Neuronal stem cell (in vitro differentiated cells): Measurements from ENCODE around the gene GMFB.

Source experiments
- DNase-seq: peaks from one replicate; pipeline ENCODE4 v3.0.0-alpha.2; 2013; ENCODE audit warnings: low spot score
- H2AFZ ChIP-seq: one replicate; pipeline ENCODE4 v1.6.1; 2013; ENCODE audit warnings: mild to moderate bottlenecking, low read length, inconsistent platforms
- H2AK5ac ChIP-seq: 2 replicates; pipeline ENCODE4 v1.6.1; 2013; ENCODE audit warnings: low read depth, mild to moderate bottlenecking, inconsistent platforms, low read length, moderate library complexity, mixed read lengths
- H2BK120ac ChIP-seq: 2 replicates; pipeline ENCODE4 v1.6.1; 2013; ENCODE audit warnings: low read depth, mild to moderate bottlenecking, inconsistent platforms, low read length, moderate library complexity, mixed read lengths
- H2BK12ac ChIP-seq: one replicate; pipeline ENCODE4 v1.6.1; 2013; ENCODE audit warnings: low read length, inconsistent platforms
- H2BK15ac ChIP-seq: 2 replicates; pipeline ENCODE4 v1.6.1; 2013; ENCODE audit warnings: mild to moderate bottlenecking, low read length, inconsistent platforms, mixed read lengths
- H2BK5ac ChIP-seq: one replicate; pipeline ENCODE4 v1.6.1; 2013; ENCODE audit warnings: inconsistent platforms, mild to moderate bottlenecking, low read length, moderate library complexity
- H3K14ac ChIP-seq: one replicate; pipeline ENCODE4 v1.6.1; 2013; ENCODE audit warnings: low read length, inconsistent platforms
- H3K18ac ChIP-seq: 2 replicates; pipeline ENCODE4 v1.6.1; 2013; ENCODE audit warnings: low read length, inconsistent platforms
- H3K23ac ChIP-seq: 2 replicates; pipeline ENCODE4 v1.6.1; 2013; ENCODE audit warnings: low read depth, mild to moderate bottlenecking, mixed read lengths, low read length, inconsistent platforms; ENCODE audit not compliant: poor library complexity
- H3K27ac ChIP-seq: replicated peaks from 3 replicates; pipeline ENCODE4 v1.5.1; 2013; ENCODE audit warnings: low read length, inconsistent platforms
- H3K27me3 ChIP-seq, 3 experiments: 2 replicates each; pipeline ENCODE4 v1.6.1; 2013; ENCODE audit warnings: low read length in 3 of 3, mild to moderate bottlenecking in 2 of 3, inconsistent platforms in 1 of 3, low read depth in 1 of 3, mixed read lengths in 1 of 3, moderate library complexity in 1 of 3; ENCODE audit not compliant: control insufficient read depth in 3 of 3, insufficient read depth in 3 of 3
- H3K36me3 ChIP-seq, 2 donors: replicated peaks in 1 of 2; 2 replicates each; pipeline ENCODE4 v1.6.1; 2013; ENCODE audit warnings: low read length in 2 of 2; ENCODE audit not compliant: control insufficient read depth in 2 of 2, insufficient read depth in 2 of 2
- H3K4ac ChIP-seq: 2 replicates; pipeline ENCODE4 v1.6.1; 2013; ENCODE audit warnings: inconsistent platforms, mild to moderate bottlenecking, low read length, moderate library complexity
- H3K4me1 ChIP-seq, 2 donors: 1 replicate in 1 of 2; 2 replicates in 1 of 2; pipeline ENCODE4 v1.6.1; 2013; ENCODE audit warnings: low read length in 2 of 2, low read depth in 1 of 2; ENCODE audit not compliant: control insufficient read depth in 2 of 2, insufficient read depth in 1 of 2
- H3K4me2 ChIP-seq: one replicate; pipeline ENCODE4 v1.6.1; 2013; ENCODE audit warnings: mild to moderate bottlenecking, low read length, inconsistent platforms; ENCODE audit not compliant: insufficient read depth, poor library complexity, severe bottlenecking
- H3K4me3 ChIP-seq, 2 donors: 2 replicates each; pipeline ENCODE4 v1.5.1; 2013; ENCODE audit warnings: low read length in 2 of 2, mild to moderate bottlenecking in 2 of 2, inconsistent platforms in 1 of 2, moderate library complexity in 1 of 2
- H3K79me1 ChIP-seq: one replicate; pipeline ENCODE4 v1.6.1; 2013; ENCODE audit warnings: low read depth, mild to moderate bottlenecking, inconsistent platforms, low read length, moderate library complexity
- H3K9ac ChIP-seq: one replicate; pipeline ENCODE4 v1.6.1; 2013; ENCODE audit warnings: mild to moderate bottlenecking, low read depth, low read length, inconsistent platforms; ENCODE audit not compliant: poor library complexity
- H3K9me3 ChIP-seq, 2 donors: replicated peaks in 1 of 2; 2 replicates each; pipeline versions ENCODE3 to v1.6.1; 2013; ENCODE audit warnings: low read length in 2 of 2, mild to moderate bottlenecking in 2 of 2, inconsistent platforms in 1 of 2, low read depth in 1 of 2, mixed read lengths in 1 of 2, moderate library complexity in 1 of 2; ENCODE audit not compliant: control insufficient read depth in 2 of 2, insufficient read depth in 1 of 2
- H4K8ac ChIP-seq: one replicate; pipeline ENCODE4 v1.6.1; 2013; ENCODE audit warnings: low read depth, mild to moderate bottlenecking, inconsistent platforms, low read length, moderate library complexity
- H4K91ac ChIP-seq: one replicate; pipeline ENCODE4 v1.6.1; 2013; ENCODE audit warnings: low read length, low read depth, mild to moderate bottlenecking, inconsistent platforms; ENCODE audit not compliant: poor library complexity
- WGBS, 2 donors: extraction: QIAGEN DNeasy Blood & Tissue Kit; methylation state at CpG; one replicate each; pipeline ENCODE4 v1.1.7; 2013; ENCODE audit warnings: missing lambda C conversion rate in 2 of 2, mixed read lengths in 1 of 2; ENCODE audit not compliant: insufficient read length in 2 of 2, insufficient replicate concordance in 1 of 2; ENCODE audit errors: extremely low coverage in 2 of 2; 5-methylcytosine and 5-hydroxymethylcytosine counted together

GMFB gene

GRCh38 chr14:54472315-54472714 is 16.5 kb downstream of the GMFB start:
- H3K4me2 ChIP-seq: no peak overlapping the region
- no peaks in the 10 kb centered on the region for H3K27me3 ChIP-seq
- H3K27ac ChIP-seq: peak overlapping the region; percentile 55
- no peak overlapping the region for H3K18ac ChIP-seq
- no peak overlapping the region for H2BK120ac ChIP-seq
- no peak for DNase-seq
- H3K79me1 ChIP-seq: no peaks in the 10 kb centered on the region
- peaks cover 2 to 44% of the 10 kb centered on the region in 2 donors for H3K36me3 ChIP-seq
- no peak overlapping the region for H2BK5ac ChIP-seq
- H2BK12ac ChIP-seq: no peak overlapping the region
- H3K23ac ChIP-seq: no peak overlapping the region
- no peak overlapping the region for H4K8ac ChIP-seq
- H3K9me3 ChIP-seq: peaks cover 4 to 5% of the 10 kb centered on the region in 2 donors
- H3K4me1 ChIP-seq: peaks cover 0 to 11% of the 10 kb centered on the region in 2 donors
- H4K91ac ChIP-seq: no peak overlapping the region
- no peak overlapping the region for H2AFZ ChIP-seq
- no peak overlapping the region for H3K4me3 ChIP-seq
- no CpG with 5 or more reads among the region's 4 CpGs for WGBS, 2 donors
- H3K14ac ChIP-seq: no peak overlapping the region
- no peak overlapping the region for H2BK15ac ChIP-seq
- no peak overlapping the region for H3K4ac ChIP-seq
- H3K9ac ChIP-seq: no peak overlapping the region
- no peak overlapping the region for H2AK5ac ChIP-seq

- no CpG with 5 or more reads among the region's 4 CpGs for WGBS, 2 donors
- Histone ChIP-seq H2BK120ac (no peak overlapping the region), H3K4ac (no peak overlapping the region), H3K4me2 (no peak overlapping the region), H3K9ac (no peak overlapping the region), H2BK12ac (no peak overlapping the region), H2BK15ac (no peak overlapping the region), H3K27ac (no peak overlapping the region), H3K14ac (no peak overlapping the region), H3K36me3 (peaks cover 2 to 38% of the 10 kb centered on the region in 2 donors), H2BK5ac (no peak overlapping the region), H3K4me1 (peaks cover 0 to 11% of the 10 kb centered on the region in 2 donors), H3K79me1 (no peaks in the 10 kb centered on the region), H3K27me3 (no peaks in the 10 kb centered on the region), H4K91ac (no peak overlapping the region), H3K23ac (no peak overlapping the region), H3K18ac (no peak overlapping the region), H2AFZ (no peak overlapping the region), H3K9me3 (peaks cover 5 to 9% of the 10 kb centered on the region in 2 donors), H4K8ac (no peak overlapping the region), H3K4me3 (no peak overlapping the region), H2AK5ac (no peak overlapping the region)
- no peak for DNase-seq
Observed at GRCh38 chr14:54471641-54472040, 17.1 kb downstream of the GMFB start.

- H3K36me3 ChIP-seq: peaks cover 2 to 28% of the 10 kb centered on the region in 2 donors
- H3K27me3 ChIP-seq: no peaks in the 10 kb centered on the region
- H3K4me2 ChIP-seq: no peak overlapping the region
- no peak for DNase-seq
- no peak overlapping the region for H2AK5ac ChIP-seq
- peaks cover 0 to 11% of the 10 kb centered on the region in 2 donors for H3K4me1 ChIP-seq
- H3K9me3 ChIP-seq: peaks cover 5 to 9% of the 10 kb centered on the region in 2 donors
- no peak overlapping the region for H4K8ac ChIP-seq
- no peak overlapping the region for H2BK12ac ChIP-seq
- H3K4me3 ChIP-seq: no peak overlapping the region
- no CpG with 5 or more reads among the region's 4 CpGs for whole genome bisulfite sequencing, 2 donors
- H4K91ac ChIP-seq: no peak overlapping the region
- no peak overlapping the region for H2BK15ac ChIP-seq
- no peak overlapping the region for H3K18ac ChIP-seq
- H3K27ac ChIP-seq: no peak overlapping the region
- H2AFZ ChIP-seq: no peak overlapping the region
- no peak overlapping the region for H2BK5ac ChIP-seq
- H3K14ac ChIP-seq: no peak overlapping the region
- no peak overlapping the region for H3K9ac ChIP-seq
- no peak overlapping the region for H3K4ac ChIP-seq
- no peak overlapping the region for H3K23ac ChIP-seq
- no peaks in the 10 kb centered on the region for H3K79me1 ChIP-seq
- H2BK120ac ChIP-seq: no peak overlapping the region
Observed at GRCh38 chr14:54470701-54471100, 18.1 kb downstream of the GMFB start.

GRCh38 chr14:54467280-54467679 is 21.5 kb downstream of the GMFB start:
- no peak overlapping the region for H3K23ac ChIP-seq
- no peak overlapping the region for H3K4ac ChIP-seq
- no peak overlapping the region for H2BK12ac ChIP-seq
- no peak overlapping the region for H3K4me2 ChIP-seq
- H2BK15ac ChIP-seq: no peak overlapping the region
- no peak overlapping the region for H3K14ac ChIP-seq
- H3K27ac ChIP-seq: no peak overlapping the region
- H3K9me3 ChIP-seq: peaks cover 5 to 9% of the 10 kb centered on the region in 2 donors
- no peak overlapping the region for H4K91ac ChIP-seq
- H3K9ac ChIP-seq: no peak overlapping the region
- no peak overlapping the region for H2AFZ ChIP-seq
- no peak overlapping the region for H2AK5ac ChIP-seq
- no peaks in the 10 kb centered on the region for H3K79me1 ChIP-seq
- H3K4me1 ChIP-seq: peaks cover 0 to 6% of the 10 kb centered on the region in 2 donors
- H3K27me3 ChIP-seq: no peaks in the 10 kb centered on the region
- H3K4me3 ChIP-seq: no peak overlapping the region
- peaks cover 0 to 2% of the 10 kb centered on the region in 2 donors for H3K36me3 ChIP-seq
- DNase-seq: no peak
- H2BK5ac ChIP-seq: no peak overlapping the region
- H2BK120ac ChIP-seq: no peak overlapping the region
- H3K18ac ChIP-seq: no peak overlapping the region
- no peak overlapping the region for H4K8ac ChIP-seq
